Activated T-cell treated with anti-CD3 and anti-CD28 coated beads for 24 hours (primary cell): Measurements from ENCODE around the gene SEMA3E.
"Not testable (repeated sequence)": the region's sequence is repeated elsewhere in the genome, so short reads cannot be mapped to it uniquely, and the experiment has no call there.

Source experiments
- DNase-seq: peaks from one replicate; pipeline ENCODE4 v3.0.0-alpha.2; 2020; ENCODE audit warnings: low read depth

Gene SEMA3E

DNA sequence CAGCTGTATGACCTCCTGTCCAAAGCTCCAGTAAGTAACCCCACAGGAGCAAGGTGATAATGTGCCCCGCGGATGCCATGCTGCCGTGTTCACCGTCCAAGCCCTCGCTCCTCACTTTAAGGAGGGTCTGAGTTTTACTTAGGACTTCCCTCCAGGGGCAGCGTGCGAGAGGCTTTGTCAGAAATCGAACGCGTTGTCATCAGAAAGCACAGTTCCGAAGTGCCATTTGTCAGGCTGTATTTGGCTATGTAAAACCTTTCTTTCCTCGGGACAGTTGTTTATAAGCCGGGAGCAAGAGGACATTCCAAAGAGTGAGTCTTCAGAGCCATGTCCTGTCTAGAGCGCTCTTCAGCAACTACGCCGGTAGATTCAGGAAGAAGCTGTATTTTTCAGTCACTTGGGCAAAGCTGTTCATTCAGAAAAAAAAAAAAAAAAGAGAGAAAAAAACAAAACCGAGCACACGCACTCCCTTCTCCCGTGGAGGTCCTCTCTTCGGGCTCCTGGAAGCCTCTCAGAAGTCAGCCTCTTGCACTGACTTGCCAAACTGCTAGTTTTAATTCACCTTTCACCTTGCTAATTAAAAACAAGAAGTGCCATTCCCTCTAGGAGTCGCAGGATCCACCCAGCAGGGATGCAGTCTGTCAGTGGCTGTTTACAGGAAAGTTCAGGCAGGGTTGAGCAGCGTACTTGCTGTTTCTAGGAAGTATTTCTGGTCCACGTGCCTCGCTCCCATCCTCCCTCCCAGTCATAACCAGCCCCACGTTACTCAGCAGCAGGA, at the start of gene SEMA3E:
Gene SEMA3E (minus strand): TSS at position 676 of the 778 bp plus-strand sequence.
- no peak for DNase-seq

DNA sequence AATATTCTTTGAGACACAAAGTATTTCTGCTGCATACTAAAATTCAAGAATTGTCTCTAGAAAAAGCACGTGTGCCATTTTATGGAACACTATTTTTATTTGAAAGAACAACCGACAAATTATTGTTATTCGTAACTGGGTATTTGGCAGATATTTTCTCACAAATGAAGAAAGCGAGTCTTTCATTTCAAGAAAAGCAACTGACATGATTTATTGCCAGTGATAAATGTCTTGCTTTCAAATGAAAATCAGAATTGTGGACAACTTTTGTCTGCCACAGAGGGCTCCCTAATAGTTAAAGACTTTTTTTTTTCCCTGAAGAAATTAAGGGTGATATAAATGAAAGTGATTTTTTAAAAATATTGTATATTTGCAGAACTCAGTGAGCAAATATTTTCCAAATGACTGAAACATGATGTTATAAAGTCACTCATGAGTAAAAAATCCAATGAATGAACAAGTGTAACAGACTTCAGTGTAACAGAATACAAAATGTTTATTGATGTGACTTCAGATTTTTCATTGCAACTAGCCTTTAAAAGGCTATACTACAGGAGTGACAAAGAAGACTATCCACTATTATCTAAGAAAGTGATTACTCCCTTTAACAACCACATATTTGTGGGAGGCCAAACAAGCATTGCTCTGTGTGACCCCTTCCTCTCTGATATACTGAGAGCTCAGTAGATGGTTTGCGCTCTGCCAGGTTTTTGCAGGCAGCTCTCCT, 49.0 kb upstream of the SEMA3E start:
- no peak for DNase-seq

DNA sequence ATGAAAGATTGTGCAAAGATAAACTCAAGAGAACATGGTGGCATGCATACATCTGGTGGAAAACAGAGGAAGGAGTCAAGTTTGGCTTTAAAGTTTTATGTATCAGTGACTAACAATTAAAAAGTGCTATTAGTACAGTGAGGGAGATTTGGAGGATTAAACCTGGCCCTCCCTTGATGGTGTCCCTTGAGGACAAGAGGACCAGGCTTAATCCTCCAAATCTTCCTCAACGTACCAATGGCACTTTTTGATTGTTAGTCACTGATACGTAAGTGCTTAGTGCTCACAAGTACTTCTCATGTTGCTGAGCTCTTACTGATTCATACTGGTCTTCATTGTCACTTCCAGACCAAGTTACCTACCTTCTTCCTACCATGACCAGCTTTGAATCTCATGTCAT, 47.2 kb upstream of the SEMA3E start:
- DNase-seq: no peak

DNA sequence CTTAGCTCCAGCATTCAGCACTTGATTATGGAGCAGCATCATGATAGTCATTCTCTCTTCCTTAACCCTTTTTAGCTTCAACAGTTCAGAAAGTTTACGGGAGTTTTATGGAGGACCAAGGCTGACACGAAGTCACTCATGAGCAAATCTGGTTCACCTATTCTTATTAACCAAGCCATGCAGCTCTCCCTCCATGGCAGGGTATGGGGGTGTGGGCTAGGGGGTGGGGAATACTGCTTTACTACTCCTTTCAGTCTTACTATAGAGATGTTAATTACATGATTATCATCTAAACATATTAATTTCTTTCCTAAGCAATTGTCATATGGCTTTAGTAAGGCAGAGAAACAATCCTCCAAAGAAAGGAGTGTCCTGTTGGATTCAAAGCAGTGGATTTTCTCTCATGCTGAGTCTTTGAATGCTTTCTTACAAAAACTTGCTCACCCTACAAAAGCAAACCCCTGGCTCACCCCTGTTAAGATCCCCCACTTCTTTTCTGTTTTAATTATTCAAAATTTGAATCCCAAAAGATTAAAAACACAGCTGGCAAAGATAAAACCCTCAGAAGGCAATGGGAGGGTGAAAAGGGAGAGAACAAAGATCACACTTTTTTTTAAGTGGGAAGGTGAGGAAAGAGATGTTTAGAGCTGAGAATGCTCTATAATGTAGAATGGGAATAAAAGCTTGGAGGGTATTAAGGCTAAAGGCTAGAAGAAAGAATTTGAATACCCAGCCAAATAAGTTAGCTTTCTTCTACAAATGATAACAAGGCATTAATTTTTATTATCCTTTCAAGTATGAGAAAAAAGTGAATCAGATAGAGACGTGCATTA, 46.4 kb upstream of the SEMA3E start:
- DNase-seq: no peak

GRCh38 chr7:83693256-83693655, 44.3 kb upstream of the SEMA3E start:
- no peak for DNase-seq

GRCh38 chr7:83691095-83691494, 42.2 kb upstream of the SEMA3E start:
- DNase-seq: no peak

GRCh38 chr7:83689855-83690254, 40.9 kb upstream of the SEMA3E start:
- no peak for DNase-seq

DNA sequence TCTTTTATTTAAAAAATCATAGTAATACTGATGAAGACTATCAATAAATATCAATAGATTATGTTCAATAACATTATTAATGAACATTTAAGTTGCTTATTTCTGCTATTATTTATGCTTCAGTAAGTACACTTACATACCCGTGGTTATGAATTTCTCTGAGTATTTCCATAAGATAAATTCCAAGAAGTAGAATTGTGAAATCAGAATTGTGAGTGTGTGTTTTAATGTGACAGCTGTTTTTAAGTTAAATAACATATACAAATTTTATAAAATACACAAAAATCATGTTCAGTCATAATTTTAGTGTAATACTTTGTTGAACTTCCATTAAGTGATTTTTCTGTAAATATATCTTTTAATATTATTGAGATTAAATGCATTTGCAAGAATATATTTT, 37.5 kb upstream of the SEMA3E start:
- no peak for DNase-seq

DNA sequence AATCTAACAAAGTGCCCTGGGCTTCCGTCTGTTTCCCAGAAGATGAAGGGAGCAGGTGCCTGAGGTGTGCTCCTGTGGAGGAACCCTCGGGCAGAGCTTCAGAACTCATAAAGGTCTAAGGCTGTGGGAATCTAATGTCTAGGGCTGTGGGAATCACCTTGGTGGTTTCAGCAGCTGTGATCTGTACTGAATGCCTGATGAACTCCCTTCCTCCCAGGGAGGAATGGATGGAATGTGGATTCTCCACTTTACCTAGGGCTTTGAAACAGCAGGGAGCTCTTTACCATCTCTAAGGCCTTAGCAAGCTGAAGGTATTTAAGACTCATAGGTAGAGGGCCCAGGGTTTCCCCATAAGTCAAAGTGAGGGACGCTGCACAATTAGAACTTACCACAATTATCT, 36.0 kb upstream of the SEMA3E start:
- DNase-seq: no peak

GRCh38 chr7:83681200-83681778, 32.4 kb upstream of the SEMA3E start:
- no peak for DNase-seq

DNA sequence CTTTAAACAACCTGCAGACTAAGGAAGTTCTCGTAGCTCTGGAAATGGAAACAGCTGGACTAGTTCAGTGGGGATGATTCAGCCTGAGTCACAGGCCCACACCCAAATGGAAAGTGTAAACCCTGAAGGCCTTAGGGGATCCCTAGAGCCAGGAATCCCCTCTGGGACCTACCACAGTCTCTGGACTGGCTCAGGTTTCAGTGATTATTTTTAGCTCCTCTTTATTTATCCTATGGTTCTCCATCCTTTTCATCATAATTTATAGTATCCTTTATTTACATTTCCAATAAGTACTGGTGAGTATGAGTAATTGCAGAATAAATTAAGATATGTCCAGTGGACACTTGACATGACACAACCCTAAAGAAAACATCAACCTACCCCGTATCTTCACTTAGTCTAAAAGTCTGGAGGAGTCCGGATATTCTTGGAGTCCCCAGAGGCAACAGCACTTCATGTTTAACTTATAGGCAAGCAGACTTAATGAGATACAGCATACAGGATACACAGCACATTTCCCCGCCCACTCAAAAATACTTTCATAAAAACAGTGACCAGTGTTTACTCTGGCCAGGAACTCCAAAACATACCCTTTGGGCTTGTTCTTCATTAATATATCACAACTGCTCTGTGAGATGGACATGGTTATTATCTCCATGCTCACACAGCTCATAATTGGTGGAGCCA, 28.4 kb upstream of the SEMA3E start:
- no peak for DNase-seq

DNA sequence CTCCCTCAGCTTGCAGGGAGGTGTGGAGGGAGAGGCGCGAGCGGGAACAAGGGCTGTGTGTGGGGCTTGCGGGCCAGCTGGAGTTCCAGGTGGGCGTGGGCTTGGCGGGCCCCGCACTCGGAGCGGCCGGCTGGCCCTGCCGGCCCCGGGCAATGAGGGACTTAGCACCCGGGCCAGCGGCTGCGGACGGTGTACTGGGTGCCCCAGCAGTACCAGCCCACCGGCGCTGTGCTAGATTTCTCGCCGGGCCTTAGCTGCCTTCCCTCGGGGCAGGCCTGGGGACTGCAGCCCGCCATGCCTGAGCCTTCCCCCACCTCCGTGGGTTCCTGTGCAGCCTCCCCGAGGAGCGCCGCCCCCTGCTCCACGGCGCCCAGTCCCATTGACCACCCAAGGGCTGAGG, 24.4 kb upstream of the SEMA3E start:
- DNase-seq: not testable (repeated sequence)

DNA sequence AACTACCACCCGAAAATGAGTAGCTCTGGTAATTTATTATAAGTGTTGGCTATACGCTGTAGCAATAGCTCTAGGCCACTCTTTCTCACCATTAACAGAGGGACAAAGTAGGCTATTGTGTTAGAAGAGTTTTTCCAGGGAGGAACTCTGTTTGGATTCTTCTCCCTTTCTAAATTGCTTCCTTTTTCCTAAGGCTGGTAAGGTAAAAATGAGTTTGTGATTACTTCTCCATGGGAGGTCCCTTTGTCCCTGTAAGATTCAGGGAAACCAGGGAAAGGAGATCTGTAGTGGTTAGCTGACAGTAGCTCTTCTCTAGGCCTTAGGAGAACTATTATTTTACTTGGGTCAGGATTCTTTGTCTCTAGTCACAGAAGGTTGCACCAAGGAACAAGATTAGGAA, 23.2 kb upstream of the SEMA3E start:
- no peak for DNase-seq

DNA sequence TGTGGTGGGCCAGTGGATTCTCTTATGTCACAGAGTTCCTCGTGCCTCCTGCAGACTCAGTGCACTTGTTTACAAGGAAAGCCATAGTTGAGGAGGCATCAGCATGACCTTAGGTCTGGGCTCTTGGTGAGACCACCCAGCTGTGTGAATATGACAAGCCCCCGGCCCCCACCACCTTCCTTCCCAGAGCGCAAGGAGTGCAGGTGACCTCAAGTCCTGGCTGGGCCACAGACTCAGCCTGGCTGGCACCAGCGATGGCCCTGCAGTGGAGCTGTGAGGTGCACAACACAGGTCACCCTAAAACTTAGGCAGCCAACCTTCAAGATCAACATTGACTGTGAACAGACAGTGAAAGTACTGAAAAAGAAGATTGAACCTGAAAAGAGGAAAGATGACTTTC, 14.2 kb upstream of the SEMA3E start:
- DNase-seq: no peak

GRCh38 chr7:83658126-83658525, 9.2 kb upstream of the SEMA3E start:
- DNase-seq: no peak

GRCh38 chr7:83655951-83656556, 7.1 kb upstream of the SEMA3E start:
- DNase-seq: no peak

GRCh38 chr7:83652481-83652880, 3.5 kb upstream of the SEMA3E start:
- no peak for DNase-seq

DNA sequence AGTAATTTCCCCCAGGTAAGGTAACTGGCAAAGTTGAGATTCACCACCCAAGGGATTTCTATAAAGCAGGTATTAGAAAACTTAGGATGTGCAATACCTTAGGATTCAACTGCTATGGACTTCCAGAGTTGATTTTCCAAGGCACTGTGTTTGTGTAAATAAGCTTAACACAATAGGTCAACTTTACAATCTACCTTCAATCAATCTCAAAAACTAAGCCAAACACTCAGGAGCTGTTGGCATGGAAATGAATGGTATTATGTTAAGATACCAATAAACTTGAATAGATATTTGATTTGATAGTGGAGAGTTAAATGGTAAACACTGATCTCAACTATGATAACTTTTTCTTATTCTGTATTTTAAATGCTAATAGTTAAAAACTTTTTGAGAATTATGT, 762 bp upstream of the SEMA3E start:
- DNase-seq: no peak

DNA sequence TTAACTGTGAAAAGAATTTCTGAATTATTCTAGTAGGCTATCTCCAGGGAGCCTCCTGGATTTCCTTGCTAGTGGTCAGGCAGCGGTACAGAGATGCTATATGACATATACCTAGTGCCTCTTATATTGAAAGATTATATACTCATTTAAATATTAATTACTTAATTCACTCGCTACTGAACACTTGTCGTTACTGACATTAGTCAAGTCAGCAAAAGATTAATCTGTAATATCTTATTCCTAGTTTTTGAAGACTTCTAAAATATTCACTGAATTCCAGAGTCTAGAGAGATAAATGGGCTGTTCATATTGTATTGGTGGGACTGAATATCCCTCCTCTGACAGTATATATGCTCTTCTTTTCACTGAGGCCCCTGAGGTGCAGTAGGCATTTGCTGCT, 2.9 kb downstream of the SEMA3E start:
- no peak for DNase-seq

DNA sequence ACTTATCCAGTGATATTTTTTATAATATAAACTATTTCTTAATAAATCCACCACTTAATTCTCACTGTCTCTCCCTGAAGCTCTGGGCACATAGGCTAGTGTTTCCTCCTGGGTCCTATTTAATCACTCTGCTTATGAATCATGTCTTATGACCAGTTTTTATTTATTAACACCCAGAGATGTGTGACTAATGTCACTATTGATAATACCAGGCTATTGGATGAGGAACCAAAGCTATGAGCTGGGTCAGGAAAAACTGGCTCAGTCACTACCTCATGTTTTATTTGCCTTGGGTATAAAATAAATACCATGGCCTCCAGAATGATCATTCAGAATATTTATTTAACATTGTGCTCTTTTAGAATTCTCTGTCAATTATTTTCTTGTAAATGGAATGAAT, 5.2 kb downstream of the SEMA3E start:
- no peak for DNase-seq

DNA sequence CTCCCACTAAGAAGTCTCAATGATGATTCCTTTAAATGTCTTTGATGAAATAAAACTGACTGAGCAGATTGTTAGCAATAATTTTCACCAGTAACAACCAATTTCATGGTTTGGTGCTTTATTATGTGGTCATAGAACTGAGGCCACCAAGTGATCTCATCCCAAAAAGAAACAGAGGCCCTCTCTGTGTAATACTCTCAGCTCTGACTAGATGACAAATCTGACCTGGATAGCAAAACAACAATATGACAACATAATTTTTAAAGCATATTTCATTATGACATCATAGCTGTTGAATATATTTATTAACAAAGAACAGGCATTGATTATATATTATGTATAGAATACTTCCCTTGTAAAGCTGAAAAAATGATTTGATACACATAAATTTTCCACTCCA, 5.9 kb downstream of the SEMA3E start:
- no peak for DNase-seq
